Nephron progenitor cell (in vitro differentiated cells): ENCODE data around the gene KNDC1.

Experiments
- DNase-seq: peaks from one replicate; pipeline ENCODE4 v3.0.0; 2021
- H3K27ac Mint-ChIP-seq: 2 replicates; pipeline ENCODE4 v1.8.0; 2021; ENCODE audit warnings: mild to moderate bottlenecking, moderate library complexity, mixed read lengths
- H3K27me3 Mint-ChIP-seq: 2 replicates; pipeline ENCODE4 v1.8.0; 2021; ENCODE audit warnings: mild to moderate bottlenecking, low read depth, mixed read lengths; ENCODE audit not compliant: poor library complexity
- H3K36me3 Mint-ChIP-seq: 2 replicates; pipeline ENCODE4 v1.8.0; 2021; ENCODE audit warnings: low read depth, mixed read lengths
- H3K4me1 Mint-ChIP-seq: 2 replicates; pipeline ENCODE4 v1.8.0; 2021; ENCODE audit warnings: mixed read lengths
- H3K4me3 Mint-ChIP-seq: 2 replicates; pipeline ENCODE4 v1.8.0; 2021; ENCODE audit warnings: mild to moderate bottlenecking, moderate library complexity, mixed read lengths
- H3K9me3 Mint-ChIP-seq: 2 replicates; pipeline ENCODE4 v1.8.0; 2021; ENCODE audit warnings: mild to moderate bottlenecking, moderate library complexity, mixed read lengths
- TF ChIP-seq, protein P1 (sequence below): fragments of 200-600 bp; sonication (generic); IDR thresholded peaks from 2 replicates; pipeline ENCODE4 v1.5.0; 2021; ENCODE audit warnings: antibody characterized with exemption

Gene KNDC1

GRCh38 chr10:133211141-133211830 is 51.3 kb downstream of the KNDC1 start:
- Mint-ChIP-seq H3K9me3 (peaks cover 7% of the 10 kb centered on the region), H3K27me3 (peaks cover 5% of the 10 kb centered on the region), H3K27ac (no peak overlapping the region), H3K4me1 (peaks cover 18% of the 10 kb centered on the region), H3K4me3 (no peak overlapping the region), H3K36me3 (peaks cover 7% of the 10 kb centered on the region)
- TF ChIP-seq, protein P1, sequence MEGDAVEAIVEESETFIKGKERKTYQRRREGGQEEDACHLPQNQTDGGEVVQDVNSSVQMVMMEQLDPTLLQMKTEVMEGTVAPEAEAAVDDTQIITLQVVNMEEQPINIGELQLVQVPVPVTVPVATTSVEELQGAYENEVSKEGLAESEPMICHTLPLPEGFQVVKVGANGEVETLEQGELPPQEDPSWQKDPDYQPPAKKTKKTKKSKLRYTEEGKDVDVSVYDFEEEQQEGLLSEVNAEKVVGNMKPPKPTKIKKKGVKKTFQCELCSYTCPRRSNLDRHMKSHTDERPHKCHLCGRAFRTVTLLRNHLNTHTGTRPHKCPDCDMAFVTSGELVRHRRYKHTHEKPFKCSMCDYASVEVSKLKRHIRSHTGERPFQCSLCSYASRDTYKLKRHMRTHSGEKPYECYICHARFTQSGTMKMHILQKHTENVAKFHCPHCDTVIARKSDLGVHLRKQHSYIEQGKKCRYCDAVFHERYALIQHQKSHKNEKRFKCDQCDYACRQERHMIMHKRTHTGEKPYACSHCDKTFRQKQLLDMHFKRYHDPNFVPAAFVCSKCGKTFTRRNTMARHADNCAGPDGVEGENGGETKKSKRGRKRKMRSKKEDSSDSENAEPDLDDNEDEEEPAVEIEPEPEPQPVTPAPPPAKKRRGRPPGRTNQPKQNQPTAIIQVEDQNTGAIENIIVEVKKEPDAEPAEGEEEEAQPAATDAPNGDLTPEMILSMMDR, result no peak
- no peak for DNase-seq

GRCh38 chr10:133211959-133212852 is 52.2 kb downstream of the KNDC1 start:
- no peak overlapping the region for H3K27ac Mint-ChIP-seq
- DNase-seq, result no peak

GRCh38 chr10:133212853-133213494 is 53.0 kb downstream of the KNDC1 start:
- H3K4me1 Mint-ChIP-seq, result peaks cover 13% of the 10 kb centered on the region
- peaks cover 13% of the 10 kb centered on the region for H3K36me3 Mint-ChIP-seq
- H3K4me3 Mint-ChIP-seq, result no peak overlapping the region
- TF ChIP-seq, protein P1, result no peak
- H3K9me3 Mint-ChIP-seq, result peaks cover 13% of the 10 kb centered on the region
- H3K27ac Mint-ChIP-seq, result no peak overlapping the region
- peaks cover 9% of the 10 kb centered on the region for H3K27me3 Mint-ChIP-seq
- DNase-seq, result no peak

More at GRCh38 chr10:133211959-133212852, 52.2 kb downstream of the KNDC1 start:
- TF ChIP-seq, protein P1, result no peak
- Mint-ChIP-seq H3K27me3 (peaks cover 5% of the 10 kb centered on the region), H3K4me1 (peaks cover 14% of the 10 kb centered on the region), H3K9me3 (peaks cover 13% of the 10 kb centered on the region), H3K36me3 (peaks cover 13% of the 10 kb centered on the region), H3K4me3 (no peak overlapping the region)

DNA sequence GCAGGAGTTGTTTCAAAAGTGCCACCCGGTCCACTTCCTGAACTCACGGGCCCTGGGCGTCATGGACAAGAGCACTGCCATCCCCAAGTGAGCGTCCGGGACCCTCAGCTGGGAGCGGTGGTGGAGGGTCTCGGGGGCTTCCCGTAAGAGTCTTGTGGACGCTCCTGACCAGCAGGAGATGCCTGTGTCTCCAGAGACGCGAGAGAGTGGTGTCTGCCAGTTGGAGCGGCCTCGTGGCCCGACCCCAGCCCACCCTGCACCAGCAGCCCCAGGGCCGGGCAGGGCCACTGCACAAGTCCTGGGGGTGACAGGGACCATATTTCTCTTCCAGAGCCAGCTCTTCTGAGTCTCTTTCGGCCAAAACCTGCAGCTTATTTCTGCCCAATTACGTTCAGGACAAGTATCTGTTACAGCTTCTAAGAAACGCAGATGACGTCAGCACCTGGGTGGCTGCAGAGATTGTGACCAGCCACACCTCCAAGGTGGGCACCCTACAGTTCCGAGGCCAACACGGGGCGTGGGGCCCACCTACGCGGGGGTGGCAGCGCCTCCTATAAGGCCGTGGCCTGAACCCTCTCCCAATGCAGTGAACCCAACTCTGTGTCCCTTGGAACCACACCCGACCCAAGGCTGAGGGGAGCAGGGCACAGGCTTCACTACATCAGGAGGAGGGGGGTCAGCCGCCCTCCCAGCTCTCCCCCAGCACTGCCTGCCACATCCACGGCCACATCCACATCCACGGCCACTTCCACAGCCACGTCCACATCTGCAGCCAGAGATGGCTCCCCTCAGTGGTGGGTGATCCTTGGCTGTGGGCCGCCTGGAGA is 53.8 kb downstream of the KNDC1 start:
- H3K27ac Mint-ChIP-seq, result no peak overlapping the region
- H3K9me3 Mint-ChIP-seq, result peaks cover 13% of the 10 kb centered on the region
- TF ChIP-seq, protein P1, result no peak
- DNase-seq, result no peak
- peaks cover 13% of the 10 kb centered on the region for H3K4me1 Mint-ChIP-seq
- no peak overlapping the region for H3K4me3 Mint-ChIP-seq
- H3K36me3 Mint-ChIP-seq, result peaks cover 13% of the 10 kb centered on the region
- H3K27me3 Mint-ChIP-seq, result peaks cover 18% of the 10 kb centered on the region
